ENCODE measurements around the gene MAN1A2. TPM values are rescaled to one million over a fixed set of nuclear protein-coding genes. Genes with fewer than 3 reads are reported as not detected.

Gene MAN1A2
- total RNA-seq, 4 donors from 2014 or later, result 55.0 to 84.2 (median 79.8) TPM

DNA sequence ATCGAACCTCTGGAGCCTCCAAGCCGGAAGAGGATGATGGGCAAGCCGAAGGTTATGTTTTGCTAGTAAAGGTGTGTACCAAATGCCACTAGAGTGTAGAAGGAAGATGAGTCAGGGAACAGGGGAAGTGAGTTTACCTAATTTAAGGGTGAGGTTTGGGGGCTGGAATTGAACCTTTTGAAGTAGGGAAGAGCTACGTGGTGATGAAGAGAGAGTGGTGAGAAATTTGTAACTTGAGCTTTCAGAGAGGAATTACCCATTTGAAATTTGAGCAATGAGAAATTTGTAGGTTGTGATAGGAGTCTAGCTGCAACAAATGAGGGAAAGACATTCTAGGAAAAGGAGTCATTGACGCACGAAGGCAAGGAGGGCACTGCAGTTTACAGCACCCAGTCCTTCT lies 168.6 kb downstream of the MAN1A2 start:
- intact Hi-C loops (cut with DNase I), result no loop called here
- no peak for DNase-seq
- WGBS, 2 donors, result 85 to 89% methylated on average over 6 of the region's 6 CpGs
- Histone ChIP-seq H3K27ac (no peak overlapping the region), H3K4me3 (replicated peaks in 1 of 3) (no peak overlapping the region), H3K4me1 (peaks cover 1 to 5% of the 10 kb centered on the region in 2 donors), H3K36me3 (no peaks in the 10 kb centered on the region), H3K9me3 (no peaks in the 10 kb centered on the region), H3K27me3 (no peaks in the 10 kb centered on the region)
- no peak for TF ChIP-seq POLR2A (IDR thresholded peaks at IDR 0.05)
- TF ChIP-seq, protein P1, sequence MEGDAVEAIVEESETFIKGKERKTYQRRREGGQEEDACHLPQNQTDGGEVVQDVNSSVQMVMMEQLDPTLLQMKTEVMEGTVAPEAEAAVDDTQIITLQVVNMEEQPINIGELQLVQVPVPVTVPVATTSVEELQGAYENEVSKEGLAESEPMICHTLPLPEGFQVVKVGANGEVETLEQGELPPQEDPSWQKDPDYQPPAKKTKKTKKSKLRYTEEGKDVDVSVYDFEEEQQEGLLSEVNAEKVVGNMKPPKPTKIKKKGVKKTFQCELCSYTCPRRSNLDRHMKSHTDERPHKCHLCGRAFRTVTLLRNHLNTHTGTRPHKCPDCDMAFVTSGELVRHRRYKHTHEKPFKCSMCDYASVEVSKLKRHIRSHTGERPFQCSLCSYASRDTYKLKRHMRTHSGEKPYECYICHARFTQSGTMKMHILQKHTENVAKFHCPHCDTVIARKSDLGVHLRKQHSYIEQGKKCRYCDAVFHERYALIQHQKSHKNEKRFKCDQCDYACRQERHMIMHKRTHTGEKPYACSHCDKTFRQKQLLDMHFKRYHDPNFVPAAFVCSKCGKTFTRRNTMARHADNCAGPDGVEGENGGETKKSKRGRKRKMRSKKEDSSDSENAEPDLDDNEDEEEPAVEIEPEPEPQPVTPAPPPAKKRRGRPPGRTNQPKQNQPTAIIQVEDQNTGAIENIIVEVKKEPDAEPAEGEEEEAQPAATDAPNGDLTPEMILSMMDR (IDR thresholded peaks at IDR 0.05), result no peak

DNA sequence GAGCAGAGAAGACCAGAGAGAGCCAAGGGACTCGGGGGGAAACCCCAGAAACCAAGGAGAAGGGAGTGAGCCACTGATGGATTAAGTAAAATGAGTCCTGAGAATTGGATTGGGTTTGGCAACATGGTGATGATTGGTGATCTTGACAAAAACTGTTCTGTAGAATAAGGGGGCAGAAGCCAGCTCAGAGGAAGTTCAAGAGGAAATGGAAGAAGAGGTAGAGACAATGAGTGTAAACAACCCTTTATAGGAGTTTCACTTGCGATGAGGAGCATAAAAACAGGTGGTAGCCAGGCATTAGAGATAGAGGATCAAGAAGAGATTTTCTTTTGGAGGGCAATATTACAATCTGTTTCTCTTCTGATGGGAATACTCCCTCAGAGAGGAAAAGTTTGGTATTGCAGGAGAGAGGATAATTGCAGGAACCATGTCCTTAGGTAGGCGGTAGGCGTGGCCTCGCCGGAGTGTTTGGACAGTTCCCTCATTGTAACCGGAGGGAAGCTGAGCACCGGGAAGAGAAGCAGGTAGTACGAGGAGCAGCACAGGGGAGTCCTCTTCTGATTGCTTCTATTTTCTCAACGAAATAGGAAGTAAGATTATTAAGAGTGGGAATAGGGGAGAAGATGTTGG lies 170.2 kb downstream of the MAN1A2 start:
- no peaks in the 10 kb centered on the region for H3K27me3 ChIP-seq
- no peaks in the 10 kb centered on the region for H3K36me3 ChIP-seq
- H3K4me1 ChIP-seq, result peaks cover 10 to 13% of the 10 kb centered on the region in 2 donors
- H3K4me3 ChIP-seq (replicated peaks in 1 of 3), result no peak overlapping the region
- DNase-seq, result peak; percentile 84
- 30 to 36% methylated on average over 10 of the region's 10 CpGs for WGBS, 2 donors
- intact Hi-C loops (cut with DNase I), result no loop called here
- H3K27ac ChIP-seq, result no peak overlapping the region
- TF ChIP-seq, protein P1 (IDR thresholded peaks at IDR 0.05), result peak in 3 of 6 experiments; percentile 23 to 55 (median 41)
- no peak for TF ChIP-seq POLR2A (IDR thresholded peaks at IDR 0.05)
- H3K9me3 ChIP-seq, result no peaks in the 10 kb centered on the region

DNA sequence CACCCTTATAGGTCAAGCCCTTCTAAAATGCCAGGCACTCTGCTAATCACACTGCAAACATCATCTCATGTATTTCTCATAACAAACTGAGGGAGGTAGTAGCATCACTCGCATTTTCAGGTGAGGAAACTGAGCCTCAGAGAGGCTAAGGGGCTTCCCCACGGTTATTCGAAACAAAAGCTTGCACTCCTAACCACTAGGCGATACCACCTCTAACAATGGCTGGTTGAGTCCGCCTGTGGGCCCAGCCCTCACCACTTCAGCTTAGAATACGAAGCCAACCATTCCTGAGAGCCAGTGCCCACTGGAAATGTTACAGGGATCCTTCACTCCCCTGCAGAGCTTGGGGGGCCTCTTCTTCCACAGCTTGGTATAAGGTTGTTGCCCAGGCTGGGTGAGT lies 173.3 kb downstream of the MAN1A2 start:
- no peak for TF ChIP-seq POLR2A (IDR thresholded peaks at IDR 0.05)
- DNase-seq, result no peak
- WGBS, 2 donors, result 95 to 98% methylated on average over 6 of the region's 6 CpGs
- intact Hi-C loops (cut with DNase I), result loop anchor here (10.0 kb wide), 1 partner anchor 134 kb away; no protein-coding TSS in a partner anchor
- Histone ChIP-seq H3K4me1 (peaks cover 10 to 13% of the 10 kb centered on the region in 2 donors), H3K4me3 (replicated peaks in 1 of 3) (no peak overlapping the region), H3K36me3 (no peaks in the 10 kb centered on the region), H3K27me3 (no peaks in the 10 kb centered on the region), H3K9me3 (no peaks in the 10 kb centered on the region), H3K27ac (no peak overlapping the region)

DNA sequence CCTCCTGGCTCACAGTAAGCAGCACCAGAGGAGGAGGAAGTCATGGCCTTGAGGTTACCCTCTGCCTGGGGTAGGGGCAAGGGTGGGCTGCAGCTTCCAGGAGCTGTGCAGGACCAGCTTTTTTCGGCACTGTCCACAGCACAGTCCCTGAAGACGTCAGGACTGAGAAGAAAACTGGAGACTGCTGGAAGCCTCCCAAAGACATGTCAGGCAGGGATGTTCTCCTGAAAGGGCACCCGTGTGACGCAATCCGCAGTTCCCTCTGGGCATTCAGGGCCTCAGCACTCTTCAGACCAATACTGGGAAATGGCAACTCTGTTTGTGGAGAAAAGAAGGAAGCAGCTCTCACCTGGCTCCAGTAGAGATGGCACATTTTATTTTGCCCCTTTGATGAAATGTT lies 173.8 kb downstream of the MAN1A2 start:
- Histone ChIP-seq H3K27me3 (no peaks in the 10 kb centered on the region), H3K4me1 (peaks cover 10 to 13% of the 10 kb centered on the region in 2 donors), H3K27ac (peak overlapping the region in 1 of 3 donors; percentile 27), H3K4me3 (replicated peaks in 1 of 3) (no peak overlapping the region), H3K9me3 (no peaks in the 10 kb centered on the region), H3K36me3 (no peaks in the 10 kb centered on the region)
- 53 to 95% methylated on average over 4 to 5 of the region's 5 CpGs for WGBS, 2 donors
- no peak for TF ChIP-seq POLR2A (IDR thresholded peaks at IDR 0.05)
- TF ChIP-seq, protein P1 (IDR thresholded peaks at IDR 0.05), result no peak
- DNase-seq, result peak; percentile 29 to 30
- intact Hi-C loops (cut with DNase I), result loop anchor here (10.0 kb wide), 1 partner anchor 134 kb away; no protein-coding TSS in a partner anchor

DNA sequence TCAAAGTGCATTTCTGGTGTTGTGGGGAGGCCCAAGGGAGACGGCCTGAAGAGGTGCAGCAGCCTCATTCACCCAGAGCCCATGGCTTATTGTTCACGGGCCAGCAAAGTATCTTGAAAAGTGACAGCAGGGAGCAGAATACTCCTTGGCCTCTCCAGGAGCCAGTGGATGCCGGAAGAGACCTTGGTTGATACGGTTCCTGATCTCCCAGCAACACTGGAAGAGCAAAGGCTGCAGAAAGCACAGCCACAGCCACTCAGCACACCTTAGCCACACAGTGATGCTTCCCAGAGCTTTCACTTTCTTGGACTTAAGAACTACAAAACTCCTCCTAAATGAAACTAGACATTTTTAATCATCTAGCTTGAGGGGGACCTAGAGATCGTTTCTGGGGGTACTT lies 174.3 kb downstream of the MAN1A2 start:
- Histone ChIP-seq H3K4me1 (peaks cover 10 to 13% of the 10 kb centered on the region in 2 donors), H3K36me3 (no peaks in the 10 kb centered on the region), H3K27me3 (no peaks in the 10 kb centered on the region), H3K4me3 (replicated peaks in 1 of 3) (no peak overlapping the region), H3K9me3 (no peaks in the 10 kb centered on the region), H3K27ac (peak overlapping the region in 2 of 3 donors; percentile 27 to 30)
- intact Hi-C loops (cut with DNase I), result loop anchor here (10.0 kb wide), 1 partner anchor 133 kb away; no protein-coding TSS in a partner anchor
- TF ChIP-seq, protein P1 (IDR thresholded peaks at IDR 0.05), result no peak
- no peak for TF ChIP-seq POLR2A (IDR thresholded peaks at IDR 0.05)
- WGBS, 2 donors, result 52 to 57% methylated on average over 5 of the region's 5 CpGs
- peak; percentile 42 to 61 for DNase-seq
